Activated T-helper 2 cell treated with anti-CD3 and anti-CD28 coated beads, Interferon-gamma antibody, Interleukin-2, Interleukin-4, amounts not matched to agents 10 μg/mL and 5 μg/mL and 100 μg/mL, durations not matched to agents 14 hours and 24 hours and 36 hours (primary cell): ENCODE data around the gene LBX1. TPM values are rescaled to one million over a fixed set of nuclear protein-coding genes. Genes with fewer than 3 reads are reported as not detected.
A peak's percentile ranks its signal among the peaks of the same experiment; 100 is the strongest.

Experiments used
- DNase-seq: peaks from one replicate; pipeline ENCODE4 v3.0.0; 2021; ENCODE audit warnings: low spot score
- H3K27ac Mint-ChIP-seq: one replicate; pipeline ENCODE4 v1.8.0; 2021; ENCODE audit warnings: mixed read lengths
- H3K27me3 Mint-ChIP-seq: one replicate; pipeline ENCODE4 v1.8.0; 2021; ENCODE audit warnings: low read depth, mixed read lengths
- H3K36me3 Mint-ChIP-seq: one replicate; pipeline ENCODE4 v1.8.0; 2021; ENCODE audit warnings: low read depth, mixed read lengths
- H3K4me1 Mint-ChIP-seq: one replicate; pipeline ENCODE4 v1.8.0; 2021; ENCODE audit warnings: low read depth, mixed read lengths
- H3K4me3 Mint-ChIP-seq: one replicate; pipeline ENCODE4 v1.8.0; 2021; ENCODE audit warnings: low read depth, mild to moderate bottlenecking, moderate library complexity, mixed read lengths
- H3K9me3 Mint-ChIP-seq: one replicate; pipeline ENCODE4 v1.8.0; 2021; ENCODE audit warnings: mixed read lengths
- intact Hi-C: fragments of 100-400 bp; cut with micrococcal nuclease; formaldehyde crosslinking; loops from one replicate; pipeline ENCODE4 v1.15.1; 2023
- total RNA-seq: library from RNA; stranded (reverse); gene quantifications from 2 replicates; pipeline ENCODE4 v1.2.3, GENCODE V29; 2022

Gene LBX1
- not detected in 2 replicates for total RNA-seq

- Mint-ChIP-seq H3K36me3 (no peaks in the 10 kb centered on the region), H3K27me3 (peaks cover 75% of the 10 kb centered on the region), H3K4me1 (peaks cover 12% of the 10 kb centered on the region), H3K4me3 (no peak within 1 kb of the TSS), H3K27ac (peak within 1 kb of the TSS; percentile 35), H3K9me3 (no peaks in the 10 kb centered on the region)
- intact Hi-C loops = loop anchor here (2.0 to 10.0 kb wide), 3 partner anchors 15 to 575 kb away; no protein-coding TSS in a partner anchor
- DNase-seq = no peak
Measured at GRCh38 chr10:101229266-101230182, at the start of gene LBX1. Gene LBX1, minus strand, starts transcription at chr10:101229463. Its CDS starts 648 bp downstream, at chr10:101228815.

GRCh38 chr10:101273741-101274140 lies 44.5 kb upstream of the LBX1 start:
- intact Hi-C loops = loop anchor here (2.0 kb wide), 1 partner anchor 171 kb away; no protein-coding TSS in a partner anchor
- Mint-ChIP-seq H3K4me1 (peaks cover 1% of the 10 kb centered on the region), H3K36me3 (no peaks in the 10 kb centered on the region), H3K27me3 (peaks cover 26% of the 10 kb centered on the region), H3K4me3 (no peak overlapping the region), H3K9me3 (no peaks in the 10 kb centered on the region), H3K27ac (no peak overlapping the region)
- DNase-seq = no peak

- Mint-ChIP-seq H3K27ac (no peak overlapping the region), H3K4me3 (no peak overlapping the region), H3K4me1 (peaks cover 1% of the 10 kb centered on the region), H3K9me3 (no peaks in the 10 kb centered on the region), H3K27me3 (peaks cover 26% of the 10 kb centered on the region), H3K36me3 (no peaks in the 10 kb centered on the region)
- DNase-seq = no peak
- intact Hi-C loops = loop anchor here (2.0 kb wide), 1 partner anchor 171 kb away; no protein-coding TSS in a partner anchor
Measured at GRCh38 chr10:101273330-101273729, 44.1 kb upstream of the LBX1 start.

- Mint-ChIP-seq H3K36me3 (no peaks in the 10 kb centered on the region), H3K27ac (no peak overlapping the region), H3K4me1 (peaks cover 1% of the 10 kb centered on the region), H3K4me3 (no peak overlapping the region), H3K9me3 (no peaks in the 10 kb centered on the region), H3K27me3 (peaks cover 26% of the 10 kb centered on the region)
- intact Hi-C loops = loop anchor here (2.0 kb wide), 1 partner anchor 172 kb away; no protein-coding TSS in a partner anchor
- DNase-seq = peak; percentile 32
Measured at GRCh38 chr10:101272229-101272868, 43.1 kb upstream of the LBX1 start.

GRCh38 chr10:101270763-101271162 lies 41.5 kb upstream of the LBX1 start:
- H3K27me3 Mint-ChIP-seq = peaks cover 22% of the 10 kb centered on the region
- no peak overlapping the region for H3K4me3 Mint-ChIP-seq
- no peak for DNase-seq
- H3K27ac Mint-ChIP-seq = no peak overlapping the region
- intact Hi-C loops = no loop called here
- peaks cover 1% of the 10 kb centered on the region for H3K4me1 Mint-ChIP-seq
- no peaks in the 10 kb centered on the region for H3K9me3 Mint-ChIP-seq
- H3K36me3 Mint-ChIP-seq = no peaks in the 10 kb centered on the region

GRCh38 chr10:101267776-101268175 lies 38.5 kb upstream of the LBX1 start:
- peaks cover 24% of the 10 kb centered on the region for H3K27me3 Mint-ChIP-seq
- no peaks in the 10 kb centered on the region for H3K36me3 Mint-ChIP-seq
- no peak overlapping the region for H3K27ac Mint-ChIP-seq
- intact Hi-C loops = no loop called here
- no peak overlapping the region for H3K4me3 Mint-ChIP-seq
- DNase-seq = no peak
- H3K4me1 Mint-ChIP-seq = peaks cover 1% of the 10 kb centered on the region
- H3K9me3 Mint-ChIP-seq = no peaks in the 10 kb centered on the region

GRCh38 chr10:101267290-101267680 lies 38.0 kb upstream of the LBX1 start:
- Mint-ChIP-seq H3K4me3 (no peak overlapping the region), H3K36me3 (no peaks in the 10 kb centered on the region), H3K4me1 (peaks cover under 1% of the 10 kb centered on the region), H3K9me3 (no peaks in the 10 kb centered on the region), H3K27ac (no peak overlapping the region), H3K27me3 (peaks cover 26% of the 10 kb centered on the region)
- no peak for DNase-seq
- intact Hi-C loops = no loop called here

- intact Hi-C loops = no loop called here
- Mint-ChIP-seq H3K4me3 (no peak overlapping the region), H3K4me1 (no peaks in the 10 kb centered on the region), H3K27ac (no peak overlapping the region), H3K27me3 (peaks cover 26% of the 10 kb centered on the region), H3K9me3 (no peaks in the 10 kb centered on the region), H3K36me3 (no peaks in the 10 kb centered on the region)
- no peak for DNase-seq
Measured at GRCh38 chr10:101266381-101267289, 37.4 kb upstream of the LBX1 start.

- H3K27ac Mint-ChIP-seq = no peak overlapping the region
- H3K4me1 Mint-ChIP-seq = no peaks in the 10 kb centered on the region
- intact Hi-C loops = no loop called here
- no peaks in the 10 kb centered on the region for H3K9me3 Mint-ChIP-seq
- H3K27me3 Mint-ChIP-seq = peaks cover 21% of the 10 kb centered on the region
- no peaks in the 10 kb centered on the region for H3K36me3 Mint-ChIP-seq
- DNase-seq = no peak
- no peak overlapping the region for H3K4me3 Mint-ChIP-seq
Measured at GRCh38 chr10:101263150-101263752, 34.0 kb upstream of the LBX1 start.

GRCh38 chr10:101262147-101262546 lies 32.9 kb upstream of the LBX1 start:
- H3K27me3 Mint-ChIP-seq = peaks cover 21% of the 10 kb centered on the region
- no peaks in the 10 kb centered on the region for H3K4me1 Mint-ChIP-seq
- no peak overlapping the region for H3K27ac Mint-ChIP-seq
- intact Hi-C loops = no loop called here
- no peaks in the 10 kb centered on the region for H3K9me3 Mint-ChIP-seq
- no peak for DNase-seq
- no peak overlapping the region for H3K4me3 Mint-ChIP-seq
- H3K36me3 Mint-ChIP-seq = no peaks in the 10 kb centered on the region

GRCh38 chr10:101261702-101262101 lies 32.4 kb upstream of the LBX1 start:
- no peaks in the 10 kb centered on the region for H3K36me3 Mint-ChIP-seq
- no peak overlapping the region for H3K27ac Mint-ChIP-seq
- intact Hi-C loops = no loop called here
- H3K4me1 Mint-ChIP-seq = no peaks in the 10 kb centered on the region
- H3K4me3 Mint-ChIP-seq = no peak overlapping the region
- no peaks in the 10 kb centered on the region for H3K9me3 Mint-ChIP-seq
- H3K27me3 Mint-ChIP-seq = peaks cover 21% of the 10 kb centered on the region
- no peak for DNase-seq
